GM19463 (cell line): ENCODE measurements around the gene SLC35E1.
"Not testable (repeated sequence)": the region's sequence is repeated elsewhere in the genome, so short reads cannot be mapped to it uniquely, and the experiment has no call there.

Experiments used
- ATAC-seq: cut with Tn5 transposase; IDR thresholded peaks from one replicate; pipeline ENCODE4 v1.9.1; 2021; ENCODE audit warnings: mild to moderate bottlenecking, moderate library complexity; ENCODE audit not compliant: unreplicated experiment

Gene SLC35E1

GRCh38 chr19:16506161-16506560 is 66.1 kb downstream of the SLC35E1 start:
- not testable (repeated sequence) for ATAC-seq

DNA sequence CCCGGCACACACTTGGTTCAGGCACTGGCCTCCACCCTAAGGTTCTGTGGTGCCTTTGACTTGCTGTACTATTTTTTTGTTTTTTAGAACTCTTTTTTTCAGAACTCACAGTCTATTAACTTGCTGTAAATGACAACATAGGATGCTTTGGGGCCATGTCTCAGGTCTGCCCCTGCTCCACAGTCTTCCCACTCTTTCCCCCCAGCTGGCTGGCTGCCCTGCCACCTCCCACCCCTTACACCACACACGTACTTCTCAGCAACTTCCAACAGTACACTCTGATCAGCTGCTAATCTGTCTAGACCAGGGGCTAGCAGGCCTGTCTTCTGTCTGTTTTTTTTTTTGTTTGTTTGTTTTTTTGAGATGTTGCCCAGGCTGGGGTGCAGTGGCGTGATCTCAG is 67.9 kb downstream of the SLC35E1 start:
- ATAC-seq = no peak
